ENCODE results near the gene APOBEC3F.
"Not testable (repeated sequence)": the region's sequence is repeated elsewhere in the genome, so short reads cannot be mapped to it uniquely, and the experiment has no call there.

APOBEC3F gene

GRCh38 chr22:39040538-39041296 lies at the start of gene APOBEC3F:
TSS of gene APOBEC3F (plus strand) at chr22:39040864. CDS start at chr22:39040961, 97 bp downstream.
- peak; percentile 77 for DNase-seq

GRCh38 chr22:38992871-38993371 lies 47.7 kb upstream of the APOBEC3F start:
- DNase-seq: not testable (repeated sequence)

- DNase-seq: no peak
Measured at GRCh38 chr22:38996105-38996504, 44.6 kb upstream of the APOBEC3F start.

- no peak for DNase-seq
Measured at GRCh38 chr22:38997518-38997917, 43.1 kb upstream of the APOBEC3F start.

GRCh38 chr22:39003165-39003638 lies 37.5 kb upstream of the APOBEC3F start:
- peak; percentile 82 for DNase-seq

GRCh38 chr22:39007177-39007576 lies 33.5 kb upstream of the APOBEC3F start:
- no peak for DNase-seq

- DNase-seq: not testable (repeated sequence)
Measured at GRCh38 chr22:39008271-39008850, 32.3 kb upstream of the APOBEC3F start.

- DNase-seq: no peak
Measured at GRCh38 chr22:39010946-39011345, 29.7 kb upstream of the APOBEC3F start.

GRCh38 chr22:39012533-39013511 lies 27.8 kb upstream of the APOBEC3F start:
- no peak for DNase-seq

GRCh38 chr22:39013561-39013941 lies 27.1 kb upstream of the APOBEC3F start:
- DNase-seq: not testable (repeated sequence)

GRCh38 chr22:39013942-39014722 lies 26.5 kb upstream of the APOBEC3F start, which contains the start of gene APOBEC3C:
TSS of gene APOBEC3C (plus strand) at chr22:39014257. CDS start at chr22:39014363, 106 bp downstream.
- DNase-seq: peak; percentile 85

GRCh38 chr22:39014723-39015121 lies 25.9 kb upstream of the APOBEC3F start:
- not testable (repeated sequence) for DNase-seq

GRCh38 chr22:39016592-39016991 lies 24.1 kb upstream of the APOBEC3F start:
- DNase-seq: no peak

- no peak for DNase-seq
Measured at GRCh38 chr22:39017596-39018365, 22.9 kb upstream of the APOBEC3F start.

GRCh38 chr22:39020021-39020651 lies 20.5 kb upstream of the APOBEC3F start:
- DNase-seq: not testable (repeated sequence)

GRCh38 chr22:39021552-39022250 lies 19.0 kb upstream of the APOBEC3F start:
- DNase-seq: no peak

- no peak for DNase-seq
Measured at GRCh38 chr22:39024519-39025308, 15.9 kb upstream of the APOBEC3F start.

GRCh38 chr22:39026509-39027150 lies 14.0 kb upstream of the APOBEC3F start:
- no peak for DNase-seq

GRCh38 chr22:39027717-39028116 lies 12.9 kb upstream of the APOBEC3F start:
- no peak for DNase-seq
